HepG2 (cell line): ENCODE data around the gene CCT6A. TPM values are rescaled to one million over a fixed set of nuclear protein-coding genes. Genes with fewer than 3 reads are reported as not detected.

ENCODE experiments used
- AKNA ChIP-seq: sonication (generic); formaldehyde crosslinking; IDR thresholded peaks from 2 replicates; pipeline ENCODE4 v1.4.0; 2020; ENCODE audit warnings: missing genetic modification reagents, borderline replicate concordance
- BHLHE40 ChIP-seq: IDR thresholded peaks from 2 replicates; pipeline ENCODE4 v1.6.1; 2011; ENCODE audit warnings: low read length, improper control_type of control experiment
- FOXJ3 ChIP-seq: sonication (generic); formaldehyde crosslinking; IDR thresholded peaks from 2 replicates; pipeline ENCODE4 v1.4.0; 2020; ENCODE audit warnings: missing genetic modification reagents, mild to moderate bottlenecking, borderline replicate concordance
- JUNB ChIP-seq: sonication (generic); formaldehyde crosslinking; IDR thresholded peaks from 2 replicates; pipeline ENCODE4 v1.8.0; 2022; ENCODE audit warnings: missing genetic modification reagents, mild to moderate bottlenecking, borderline replicate concordance
- NAIF1 ChIP-seq: sonication (generic); formaldehyde crosslinking; IDR thresholded peaks from 2 replicates; pipeline ENCODE4 v1.5.0; 2020; ENCODE audit warnings: mild to moderate bottlenecking, missing genetic modification reagents, borderline replicate concordance
- NRL ChIP-seq: sonication (generic); formaldehyde crosslinking; IDR thresholded peaks from 2 replicates; pipeline ENCODE4 v1.5.0; 2020; ENCODE audit warnings: missing genetic modification reagents, mild to moderate bottlenecking, moderate library complexity, borderline replicate concordance
- RBAK ChIP-seq: sonication (generic); formaldehyde crosslinking; IDR thresholded peaks from 2 replicates; pipeline ENCODE4 v1.5.1; 2020; ENCODE audit warnings: mild to moderate bottlenecking, missing genetic modification reagents
- SOX6 ChIP-seq, 2 experiments: fragments of 450-650 bp in 1 of 2; sonication (generic) in 1 of 2; formaldehyde crosslinking in 1 of 2; IDR thresholded peaks; 2 replicates each; pipeline versions ENCODE4 v1.4.0 to v1.6.1; 2017 to 2020; ENCODE audit warnings: antibody characterized with exemption in 1 of 2, mild to moderate bottlenecking in 1 of 2, missing genetic modification reagents in 1 of 2
- TAF15 ChIP-seq: fragments of 200-400 bp; formaldehyde crosslinking; IDR thresholded peaks from one replicate; pipeline ENCODE4 v1.6.1; 2018; ENCODE audit warnings: mild to moderate bottlenecking, low read depth, low read length; ENCODE audit not compliant: poor library complexity, severe bottlenecking
- THAP11 ChIP-seq: IDR thresholded peaks from 2 replicates; pipeline ENCODE4 v1.6.1; 2016; ENCODE audit warnings: missing biosample characterization, missing genetic modification reagents
- THYN1 ChIP-seq: sonication (generic); formaldehyde crosslinking; IDR thresholded peaks from 2 replicates; pipeline ENCODE4 v1.8.1; 2023; ENCODE audit warnings: low read depth, mild to moderate bottlenecking, moderate library complexity, missing genetic modification reagents, borderline replicate concordance
- TIGD3 ChIP-seq: sonication (generic); formaldehyde crosslinking; IDR thresholded peaks from 2 replicates; pipeline ENCODE4 v1.5.1; 2020; ENCODE audit warnings: mild to moderate bottlenecking, missing genetic modification reagents, borderline replicate concordance
- TRIM22 ChIP-seq: fragments of 450-650 bp; IDR thresholded peaks from 2 replicates; pipeline ENCODE4 v1.6.1; 2017
- ZNF160 ChIP-seq: sonication (generic); formaldehyde crosslinking; IDR thresholded peaks from 2 replicates; pipeline ENCODE4 v1.8.0; 2022; ENCODE audit warnings: mild to moderate bottlenecking, inconsistent platforms, missing genetic modification reagents
- ZNF556 ChIP-seq: sonication (generic); formaldehyde crosslinking; IDR thresholded peaks from 2 replicates; pipeline ENCODE4 v1.4.0; 2020; ENCODE audit warnings: mild to moderate bottlenecking, missing genetic modification reagents, borderline replicate concordance
- ZNF577 ChIP-seq: sonication (generic); formaldehyde crosslinking; IDR thresholded peaks from 2 replicates; pipeline ENCODE4 v1.4.0; 2020; ENCODE audit warnings: mild to moderate bottlenecking, low read depth, missing genetic modification reagents, borderline replicate concordance
- ZNF580 ChIP-seq: IDR thresholded peaks from 2 replicates; pipeline ENCODE4 v1.6.1; 2016; ENCODE audit warnings: low read depth, borderline replicate concordance
- ZNF691 ChIP-seq: sonication (generic); formaldehyde crosslinking; IDR thresholded peaks from 2 replicates; pipeline ENCODE4 v1.4.0; 2020; ENCODE audit warnings: missing genetic modification reagents, low read depth, mild to moderate bottlenecking, borderline replicate concordance
- polyA plus RNA-seq, 8 experiments: library from polyadenylated mRNA; depleted of rRNA in 3 of 8; stranded (reverse) in 7 of 8; unstranded in 1 of 8; fragments of >200 nt; fragmentation: Illumina TruSeq in 4 of 8; extraction: Trizol in 4 of 8; gene quantifications; 2 replicates each; pipeline versions ENCODE4 v1.2.1 to v1.2.3, GENCODE V29; 2011 to 2016; ENCODE audit warnings: low read depth in 4 of 8, missing spikeins in 1 of 8, mixed read lengths in 1 of 8; ENCODE audit not compliant: insufficient read depth in 1 of 8
- total RNA-seq, 5 experiments: library from RNA; depleted of rRNA; stranded (reverse); fragments of >200 nt; fragmentation: Illumina TruSeq; extraction: Trizol; gene quantifications; 2 replicates each; pipeline ENCODE4 v1.2.3, GENCODE V29; 2016; ENCODE audit warnings: low read depth in 1 of 5

The CCT6A gene
- total and polyA plus RNA-seq, 2 of the 13 experiments (the other 11 are each of a cell fraction or from before 2014, with no cell fraction given) = 219 to 292 TPM

GRCh38 chr7:56007167-56007652 lies 44.4 kb upstream of the CCT6A start (continued):
- TF ChIP-seq ZNF691 (no peak), THAP11 (CRISPR knock-in tag) (peak; percentile 70), RBAK (CRISPR knock-in tag) (no peak), JUNB (CRISPR knock-in tag) (peak; percentile 80; the same call in 1 of the 2 replicates), TIGD3 (no peak), ZNF577 (no peak), SOX6 (IDR thresholded peaks at IDR 0.05) (no peak), SOX6 (CRISPR knock-in tag; IDR thresholded peaks at IDR 0.05) (peak; percentile 93), THYN1 (CRISPR knock-in tag) (no peak), AKNA (no peak), NRL (no peak), TAF15 (no peak), FOXJ3 (CRISPR knock-in tag) (peak; percentile 82), ZNF160 (CRISPR knock-in tag) (no peak), TRIM22 (no peak), NAIF1 (CRISPR knock-in tag) (no peak; the same call in 1 of the 2 replicates), ZNF556 (peak; percentile 66; the same call in 1 of the 2 replicates), BHLHE40 (peak; percentile 35), ZNF580 (CRISPR knock-in tag) (peak; percentile 53)
